Measurements from ENCODE around the gene HES5.
"Not testable (repeated sequence)": the region's sequence is repeated elsewhere in the genome, so short reads cannot be mapped to it uniquely, and the experiment has no call there.

The HES5 gene

GRCh38 chr1:2560299-2561073, 30.4 kb upstream of the HES5 start:
- no peak for DNase-seq (ENCODE audit: low spot score)

- no peak for DNase-seq (ENCODE audit: low spot score)
Measured at GRCh38 chr1:2559509-2560298, 29.6 kb upstream of the HES5 start.

GRCh38 chr1:2558861-2559260, 28.8 kb upstream of the HES5 start:
- DNase-seq (ENCODE audit: low spot score) = no peak

GRCh38 chr1:2558420-2558819, 28.4 kb upstream of the HES5 start:
- no peak for DNase-seq (ENCODE audit: low spot score)

- no peak for DNase-seq (ENCODE audit: low spot score)
Measured at GRCh38 chr1:2557482-2558400, 27.7 kb upstream of the HES5 start.

GRCh38 chr1:2556678-2557481, 26.8 kb upstream of the HES5 start:
- no peak for DNase-seq (ENCODE audit: low spot score)

GRCh38 chr1:2556277-2556677, 26.2 kb upstream of the HES5 start, which contains the start of gene TNFRSF14:
TNFRSF14 (plus strand) TSS chr1:2556371; CDS start chr1:2556665, 294 bp downstream.
- DNase-seq (ENCODE audit: low spot score) = peak; percentile 77

GRCh38 chr1:2555634-2556276, 25.7 kb upstream of the HES5 start:
- peak; percentile 76 for DNase-seq (ENCODE audit: low spot score)

GRCh38 chr1:2554621-2555387, 24.7 kb upstream of the HES5 start:
- no peak for DNase-seq (ENCODE audit: low spot score)

GRCh38 chr1:2553871-2554620, 24.0 kb upstream of the HES5 start:
- no peak for DNase-seq (ENCODE audit: low spot score)

- not testable (repeated sequence) for DNase-seq (ENCODE audit: low spot score)
Measured at GRCh38 chr1:2553076-2553475, 23.0 kb upstream of the HES5 start.

GRCh38 chr1:2552189-2552588, 22.1 kb upstream of the HES5 start:
- no peak for DNase-seq (ENCODE audit: low spot score)

GRCh38 chr1:2551544-2551943, 21.5 kb upstream of the HES5 start:
- not testable (repeated sequence) for DNase-seq (ENCODE audit: low spot score)

GRCh38 chr1:2550309-2550861, 20.3 kb upstream of the HES5 start:
- not testable (repeated sequence) for DNase-seq (ENCODE audit: low spot score)

- DNase-seq (ENCODE audit: low spot score) = not testable (repeated sequence)
Measured at GRCh38 chr1:2549367-2550029, 19.4 kb upstream of the HES5 start.

GRCh38 chr1:2548068-2548589, 18.1 kb upstream of the HES5 start:
- DNase-seq (ENCODE audit: low spot score) = peak; percentile 87

GRCh38 chr1:2547210-2548067, 17.4 kb upstream of the HES5 start:
- no peak for DNase-seq (ENCODE audit: low spot score)

Measured in AG20443 (cell line).